ENCODE results near the gene SLC52A3.
"Not testable (repeated sequence)": the region's sequence is repeated elsewhere in the genome, so short reads cannot be mapped to it uniquely, and the experiment has no call there.

SLC52A3 gene

DNA sequence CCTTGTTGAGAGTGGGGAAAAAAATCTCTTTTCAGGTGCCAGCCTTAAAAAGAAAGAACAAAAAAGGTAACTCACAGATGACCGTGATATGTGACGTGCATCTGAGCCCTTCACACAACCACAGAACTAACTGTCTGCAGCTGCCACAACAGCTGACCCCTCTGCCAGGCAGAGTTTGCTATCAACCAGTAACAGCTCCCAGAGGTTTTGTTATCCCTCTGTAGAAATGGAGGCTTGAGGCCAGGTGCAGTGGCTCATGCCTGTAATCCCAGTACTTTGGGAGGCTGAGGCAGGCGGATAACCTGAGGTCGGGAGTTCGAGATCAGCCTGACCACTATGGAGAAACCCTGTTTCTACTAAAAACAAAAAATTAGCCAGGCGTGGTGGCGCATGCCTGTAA lies 42.8 kb downstream of the SLC52A3 start:
- DNase-seq: no peak

DNA sequence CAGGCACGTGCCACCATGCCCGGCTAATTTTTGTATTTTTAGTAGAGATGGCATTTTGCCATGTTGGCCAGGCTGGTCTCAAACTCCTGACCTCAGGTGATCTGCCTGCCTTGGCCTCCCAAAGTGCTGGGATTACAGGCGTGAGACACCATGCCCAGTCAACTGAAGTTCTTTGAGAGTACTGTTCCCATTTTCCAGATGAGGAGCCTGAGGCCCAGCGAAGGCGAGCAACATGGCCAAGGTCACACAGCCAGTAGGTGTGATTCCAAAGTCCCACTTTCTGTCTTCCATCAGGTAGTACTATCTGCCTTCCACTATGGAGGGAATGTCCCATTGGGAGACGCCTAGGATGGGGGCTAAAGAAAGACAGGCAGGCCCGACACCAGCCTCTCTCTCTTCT lies 43.5 kb downstream of the SLC52A3 start:
- DNase-seq: not testable (repeated sequence)

DNA sequence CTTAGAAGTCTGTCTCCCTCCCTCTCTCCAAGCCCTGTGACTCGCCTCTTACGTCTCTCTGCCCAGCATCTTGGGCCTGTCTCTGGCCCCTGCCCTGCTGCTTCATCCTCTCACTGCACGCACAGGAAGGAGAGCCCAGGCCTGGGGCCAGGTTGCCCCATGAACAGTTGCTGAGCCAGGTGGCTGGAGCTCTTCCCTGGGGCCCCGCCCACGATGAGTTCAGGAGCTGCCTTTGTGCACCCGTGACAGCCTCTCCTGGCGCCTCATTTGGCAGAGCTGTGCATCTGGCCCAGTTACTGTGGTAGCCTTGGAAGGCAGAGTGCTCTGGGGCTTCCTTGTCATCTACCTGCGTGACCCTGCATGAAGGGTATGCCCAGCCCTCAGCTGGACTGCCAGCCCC lies 44.5 kb downstream of the SLC52A3 start:
- DNase-seq: no peak

DNA sequence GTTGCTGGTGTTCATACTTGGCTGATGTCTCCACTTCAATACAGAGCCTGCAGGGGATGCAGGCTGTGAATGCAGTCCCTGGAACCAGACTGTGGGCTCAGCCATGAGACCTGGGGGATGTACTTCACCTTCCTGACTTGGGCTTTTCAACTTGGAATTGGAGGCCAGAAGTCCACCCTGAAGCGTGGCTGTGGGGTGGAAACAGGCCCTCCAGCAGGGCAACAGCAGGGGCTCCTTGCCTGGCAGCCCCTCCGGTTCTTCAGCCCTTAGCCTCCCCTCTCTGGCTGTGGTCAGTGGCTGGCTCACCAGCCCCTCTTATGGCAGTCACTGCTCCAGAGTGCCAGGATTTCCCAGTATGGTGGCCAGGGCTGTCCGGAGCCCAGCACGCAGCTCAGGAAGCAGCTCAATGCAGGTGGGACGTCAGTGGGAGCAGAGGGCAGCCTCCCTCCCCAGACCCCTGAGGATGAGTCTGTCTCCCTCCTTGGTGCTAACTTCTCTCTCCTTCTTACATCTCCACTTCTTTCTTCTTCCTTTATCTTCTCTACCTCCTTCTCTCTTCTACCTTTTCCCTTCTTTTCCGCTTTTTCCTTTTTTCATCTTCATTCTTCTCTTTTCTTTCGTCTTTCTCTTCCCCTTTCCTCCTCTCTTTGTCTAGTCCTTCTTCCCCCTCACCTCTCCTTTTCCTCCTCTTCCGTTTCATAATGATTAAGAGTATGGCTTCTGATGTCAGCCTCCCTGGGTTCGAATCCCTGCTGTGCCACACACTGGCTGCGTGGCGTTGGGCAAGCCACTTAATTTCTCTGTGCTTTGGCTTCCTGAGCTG lies 45.3 kb downstream of the SLC52A3 start:
- DNase-seq: no peak

DNA sequence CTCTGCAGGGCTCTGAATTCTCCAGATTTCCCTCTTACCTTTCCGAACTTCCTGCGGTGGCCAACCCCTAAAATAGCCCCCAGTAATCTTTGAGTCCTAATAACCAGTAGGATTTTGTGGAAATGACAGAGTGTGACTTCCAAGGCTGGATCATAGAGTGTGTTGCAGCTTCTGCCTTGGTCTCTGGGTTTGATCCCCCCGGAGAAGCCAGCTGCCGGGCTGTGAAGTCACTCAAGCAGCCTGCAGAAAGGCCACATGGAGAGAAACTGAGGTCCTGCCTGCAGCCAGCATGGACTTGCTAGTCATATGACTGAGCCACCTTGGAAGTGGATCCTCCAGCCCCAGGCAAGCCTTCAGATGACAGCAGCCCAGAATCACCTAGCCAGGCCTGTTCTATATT lies 46.4 kb downstream of the SLC52A3 start:
- no peak for DNase-seq

- no peak for DNase-seq
Measured at GRCh38 chr20:719816-720215, 48.5 kb downstream of the SLC52A3 start.

- DNase-seq: no peak
Measured at GRCh38 chr20:719068-719467, 49.2 kb downstream of the SLC52A3 start.

GRCh38 chr20:717832-718231 lies 50.5 kb downstream of the SLC52A3 start:
- no peak for DNase-seq

- DNase-seq: no peak
Measured at GRCh38 chr20:717271-717670, 51.0 kb downstream of the SLC52A3 start.

GRCh38 chr20:714453-714852 lies 53.8 kb downstream of the SLC52A3 start:
- no peak for DNase-seq

- DNase-seq: no peak
Measured at GRCh38 chr20:711576-711975, 56.7 kb downstream of the SLC52A3 start.

DNA sequence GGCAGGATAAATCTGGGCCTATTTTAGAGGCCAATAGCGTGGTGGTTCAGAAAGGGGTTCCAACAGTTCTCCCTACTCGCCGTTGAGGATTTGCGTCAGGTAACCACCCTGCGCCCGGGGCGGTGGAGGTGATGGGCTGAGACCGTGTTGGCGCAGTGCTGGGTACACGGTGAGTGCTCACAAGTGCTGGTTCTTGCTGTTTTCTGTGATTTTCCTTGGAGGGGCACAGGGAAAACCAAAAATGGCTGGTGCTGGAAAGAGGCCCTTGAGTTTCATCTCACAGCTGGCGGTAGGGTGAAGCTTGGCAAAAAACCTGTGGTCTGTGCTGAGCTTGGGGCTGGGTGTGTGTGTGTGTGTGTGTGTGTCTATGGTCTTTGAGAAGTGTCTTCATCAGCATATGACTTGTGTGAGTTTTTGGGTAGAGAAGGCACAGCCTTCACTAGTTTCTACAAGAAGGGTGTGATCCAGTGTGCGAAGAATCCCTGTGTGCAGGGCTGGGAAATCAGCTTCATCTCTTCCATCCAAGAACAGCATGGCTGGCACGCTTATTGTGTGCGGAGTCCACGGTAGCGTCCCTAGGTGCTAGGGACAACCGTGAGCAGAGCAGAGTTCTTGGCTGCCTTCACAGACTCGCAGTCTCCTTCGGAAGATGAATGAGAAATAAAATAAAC lies 57.4 kb downstream of the SLC52A3 start:
- DNase-seq: no peak

All from activated gamma-delta T cell treated with Interleukin-2 at 50 U/mL for 16 hours (primary cell).